ENCODE data around the gene MALRD1.

The MALRD1 gene

GRCh38 chr10:19656420-19657042 lies 607.9 kb downstream of the MALRD1 start:
- DNase-seq: no peak

GRCh38 chr10:19658131-19658530 lies 609.5 kb downstream of the MALRD1 start:
- DNase-seq: no peak

GRCh38 chr10:19658622-19659233 lies 610.1 kb downstream of the MALRD1 start:
- no peak for DNase-seq

GRCh38 chr10:19659920-19660655 lies 611.5 kb downstream of the MALRD1 start:
- DNase-seq: no peak

- DNase-seq: no peak
These were observed 614.7 kb downstream of the MALRD1 start for GRCh38 chr10:19663344-19663743.

- no peak for DNase-seq
These were observed 619.5 kb downstream of the MALRD1 start for GRCh38 chr10:19668116-19668515.

- no peak for DNase-seq
These were observed 627.5 kb downstream of the MALRD1 start for GRCh38 chr10:19676063-19676462.

- DNase-seq: no peak
These were observed 634.8 kb downstream of the MALRD1 start for GRCh38 chr10:19683356-19683755.

- no peak for DNase-seq
These were observed 635.4 kb downstream of the MALRD1 start for GRCh38 chr10:19683960-19684359.

GRCh38 chr10:19688344-19688743 lies 639.7 kb downstream of the MALRD1 start:
- no peak for DNase-seq

- no peak for DNase-seq
These were observed 640.6 kb downstream of the MALRD1 start for GRCh38 chr10:19689231-19689630.

- no peak for DNase-seq
These were observed 650.7 kb downstream of the MALRD1 start for GRCh38 chr10:19699299-19699698.

GRCh38 chr10:19701427-19702052 lies 652.9 kb downstream of the MALRD1 start:
- no peak for DNase-seq

GRCh38 chr10:19702215-19702614 lies 653.6 kb downstream of the MALRD1 start:
- no peak for DNase-seq

- no peak for DNase-seq
These were observed 655.9 kb downstream of the MALRD1 start for GRCh38 chr10:19704544-19704943.

GRCh38 chr10:19705250-19705649 lies 656.6 kb downstream of the MALRD1 start:
- DNase-seq: no peak

- no peak for DNase-seq
These were observed 658.3 kb downstream of the MALRD1 start for GRCh38 chr10:19706904-19707303.

- no peak for DNase-seq
These were observed 658.8 kb downstream of the MALRD1 start for GRCh38 chr10:19707376-19707775.

- DNase-seq: no peak
These were observed 659.4 kb downstream of the MALRD1 start for GRCh38 chr10:19708031-19708430.

- DNase-seq: no peak
These were observed 662.0 kb downstream of the MALRD1 start for GRCh38 chr10:19710600-19710999.

GRCh38 chr10:19713159-19713558 lies 664.6 kb downstream of the MALRD1 start:
- DNase-seq: no peak

- no peak for DNase-seq
These were observed 665.4 kb downstream of the MALRD1 start for GRCh38 chr10:19713800-19714525.

- DNase-seq: no peak
These were observed 670.7 kb downstream of the MALRD1 start for GRCh38 chr10:19719284-19719683.
